HL-60 (cell line): ENCODE measurements around the gene TSHZ2.

Source experiments
- CTCF ChIP-seq: IDR thresholded peaks from one replicate; pipeline ENCODE4 v1.5.1; 2011; ENCODE audit warnings: low read length, control low read depth, inconsistent platforms; ENCODE audit not compliant: insufficient read depth
- GABPA ChIP-seq: IDR thresholded peaks from 2 replicates; pipeline ENCODE4 v1.6.1; 2012; ENCODE audit warnings: low read depth
- POLR2AphosphoS5 ChIP-seq: IDR thresholded peaks from 2 replicates; pipeline ENCODE4 v1.6.1; 2012; ENCODE audit warnings: low read depth

GRCh38 chr20:52959125-52959524 lies 13.0 kb upstream of the TSHZ2 start:
- no peak for TF ChIP-seq CTCF
- TF ChIP-seq POLR2AphosphoS5, result no peak
- TF ChIP-seq GABPA, result no peak
